Fibroblast of lung (primary cell): ENCODE measurements around the gene ACTN1.

ENCODE experiments used
- EZH2 ChIP-seq: IDR thresholded peaks from 2 replicates; pipeline ENCODE4 v1.5.1; 2012; ENCODE audit warnings: low read length, control low read depth, mild to moderate bottlenecking; ENCODE audit errors: missing control alignments
- TF ChIP-seq, protein P1 (sequence below), 2 donors: IDR thresholded peaks in 1 of 2; conservative IDR thresholded peaks in 1 of 2; 1 replicate in 1 of 2; 2 replicates in 1 of 2; pipeline ENCODE4 v1.5.1; 2011 to 2012; ENCODE audit warnings: low read length in 2 of 2, control low read depth in 1 of 2, inconsistent platforms in 1 of 2, low read depth in 1 of 2, mild to moderate bottlenecking in 1 of 2

DNA sequence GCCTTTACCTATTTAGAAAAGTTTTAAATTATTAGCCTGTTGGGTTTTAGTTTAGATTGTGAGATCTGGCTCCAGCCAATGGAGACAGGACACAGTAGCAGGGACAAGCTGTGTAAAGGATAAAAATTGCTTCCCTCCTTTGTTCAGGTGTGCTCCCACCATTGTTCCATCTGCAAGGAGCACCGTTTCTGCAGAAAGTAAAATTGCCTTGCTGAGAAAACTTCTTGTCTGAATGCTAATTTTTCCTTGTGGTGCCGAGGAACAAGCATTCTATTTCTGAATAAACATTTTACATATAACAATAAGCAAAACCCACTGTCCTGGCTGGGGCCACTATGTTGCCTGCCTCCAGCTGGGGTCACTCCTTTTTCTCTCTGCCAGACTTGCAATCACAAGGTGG, 113.6 kb downstream of the ACTN1 start:
- TF ChIP-seq, protein P1, sequence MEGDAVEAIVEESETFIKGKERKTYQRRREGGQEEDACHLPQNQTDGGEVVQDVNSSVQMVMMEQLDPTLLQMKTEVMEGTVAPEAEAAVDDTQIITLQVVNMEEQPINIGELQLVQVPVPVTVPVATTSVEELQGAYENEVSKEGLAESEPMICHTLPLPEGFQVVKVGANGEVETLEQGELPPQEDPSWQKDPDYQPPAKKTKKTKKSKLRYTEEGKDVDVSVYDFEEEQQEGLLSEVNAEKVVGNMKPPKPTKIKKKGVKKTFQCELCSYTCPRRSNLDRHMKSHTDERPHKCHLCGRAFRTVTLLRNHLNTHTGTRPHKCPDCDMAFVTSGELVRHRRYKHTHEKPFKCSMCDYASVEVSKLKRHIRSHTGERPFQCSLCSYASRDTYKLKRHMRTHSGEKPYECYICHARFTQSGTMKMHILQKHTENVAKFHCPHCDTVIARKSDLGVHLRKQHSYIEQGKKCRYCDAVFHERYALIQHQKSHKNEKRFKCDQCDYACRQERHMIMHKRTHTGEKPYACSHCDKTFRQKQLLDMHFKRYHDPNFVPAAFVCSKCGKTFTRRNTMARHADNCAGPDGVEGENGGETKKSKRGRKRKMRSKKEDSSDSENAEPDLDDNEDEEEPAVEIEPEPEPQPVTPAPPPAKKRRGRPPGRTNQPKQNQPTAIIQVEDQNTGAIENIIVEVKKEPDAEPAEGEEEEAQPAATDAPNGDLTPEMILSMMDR (conservative IDR thresholded peaks at IDR 0.05 in 1 of 2, IDR thresholded peaks at IDR 0.05 in 1 of 2; ENCODE audit: low read depth in 1 of 2, low read length in 2 of 2), result no peak
- TF ChIP-seq EZH2, result no peak
